Measurements from ENCODE around the gene TRPM3. TPM values are rescaled to one million over a fixed set of nuclear protein-coding genes. Genes with fewer than 3 reads are reported as not detected.

The TRPM3 gene
- polyA plus RNA-seq, 2 of the 4 experiments (the other 2 are of a cell fraction): not detected

DNA sequence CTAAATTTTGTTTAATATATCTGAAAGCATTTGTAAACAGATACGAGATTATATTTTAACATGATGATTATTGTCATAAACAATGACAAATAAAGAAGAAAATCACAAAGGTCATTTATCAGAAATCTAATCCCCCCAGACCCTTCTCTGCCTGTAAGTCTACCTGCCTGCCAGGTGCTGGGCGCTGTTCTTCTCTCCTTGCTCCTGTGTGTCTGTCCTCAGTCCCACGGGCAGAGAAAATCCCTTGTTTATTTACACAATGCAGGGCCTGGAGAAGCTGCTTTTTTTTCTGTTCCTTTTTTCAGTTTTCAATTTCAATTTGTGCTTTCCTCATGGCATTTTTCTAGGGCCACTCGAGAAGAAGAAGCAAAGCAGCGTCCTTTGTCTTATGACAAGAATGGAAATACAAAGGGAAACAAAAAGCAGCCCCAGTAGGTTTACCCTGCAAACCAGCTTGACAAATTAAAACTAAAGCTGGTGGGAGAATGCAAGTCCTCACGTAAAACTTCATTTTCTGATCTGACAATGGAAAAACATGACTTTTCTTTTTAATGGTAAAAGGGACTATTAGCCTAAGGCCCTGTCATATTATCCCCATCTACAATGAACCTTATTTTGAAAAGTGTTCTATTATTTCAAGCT is 424.6 kb downstream of the TRPM3 start:
- 16% methylated on average over 6 of the region's 6 CpGs for WGBS (ENCODE audit: missing lambda C conversion rate)
- FAIRE-seq (no peak), DNase-seq (ENCODE audit: low read depth in 1 of 2, low spot score in 1 of 2) (no peak)

DNA sequence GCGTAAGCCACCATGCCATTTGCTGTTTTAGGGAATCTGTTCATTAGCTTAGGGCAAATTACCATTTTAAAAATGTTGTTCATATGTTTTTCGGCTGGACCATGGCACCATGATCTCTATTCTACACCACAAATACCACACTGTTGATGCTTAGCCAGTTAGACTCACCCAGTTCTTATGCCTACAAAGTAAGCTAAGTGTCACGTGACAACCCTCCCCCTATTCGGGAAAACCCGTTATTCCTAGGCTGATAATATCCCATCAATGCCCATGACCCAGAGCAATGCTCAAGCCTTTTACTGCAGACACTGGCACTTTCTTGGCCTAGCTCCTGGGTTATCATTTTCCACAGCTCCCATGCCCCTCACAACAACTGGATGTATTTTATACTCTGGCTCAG is 426.7 kb downstream of the TRPM3 start:
- Histone ChIP-seq H3K9me3 (no peaks in the 10 kb centered on the region), H3K27ac (no peak overlapping the region), H3K4me3 (no peak overlapping the region), H3K4me1 (no peaks in the 10 kb centered on the region), H3K4me2 (no peak overlapping the region)
- ATAC-seq (no peak), DNase-seq (ENCODE audit: low read depth in 1 of 2, low spot score in 1 of 2) (no peak), FAIRE-seq (no peak)
- WGBS (ENCODE audit: missing lambda C conversion rate): 34% methylated on average over 5 of the region's 5 CpGs
- ChIA-PET POLR2A (no interaction called here), CTCF (interaction anchor here (0.8 kb wide), 1 partner anchor 55 kb away, joined by 3 read pairs; no protein-coding TSS in a partner anchor)
- TF ChIP-seq RCOR1 (IDR thresholded peaks at IDR 0.05; ENCODE audit: low read depth, low read length) (no peak), TFCP2L1 (CRISPR knock-in tag; IDR thresholded peaks at IDR 0.05) (no peak), CEBPB (IDR thresholded peaks at IDR 0.05) (no peak), SREBF2 (IDR thresholded peaks at IDR 0.05) (no peak), ZC3H11A (IDR thresholded peaks at IDR 0.05) (no peak)
- TF ChIP-seq, protein P1, sequence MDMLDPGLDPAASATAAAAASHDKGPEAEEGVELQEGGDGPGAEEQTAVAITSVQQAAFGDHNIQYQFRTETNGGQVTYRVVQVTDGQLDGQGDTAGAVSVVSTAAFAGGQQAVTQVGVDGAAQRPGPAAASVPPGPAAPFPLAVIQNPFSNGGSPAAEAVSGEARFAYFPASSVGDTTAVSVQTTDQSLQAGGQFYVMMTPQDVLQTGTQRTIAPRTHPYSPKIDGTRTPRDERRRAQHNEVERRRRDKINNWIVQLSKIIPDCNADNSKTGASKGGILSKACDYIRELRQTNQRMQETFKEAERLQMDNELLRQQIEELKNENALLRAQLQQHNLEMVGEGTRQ (IDR thresholded peaks at IDR 0.05): peak; percentile 23; the same call in 1 of the 2 replicates

More for the DNA sequence above, 424.6 kb downstream of the TRPM3 start:
- no peak for TF ChIP-seq JUNB (IDR thresholded peaks at IDR 0.05)
- TF ChIP-seq, protein P2, sequence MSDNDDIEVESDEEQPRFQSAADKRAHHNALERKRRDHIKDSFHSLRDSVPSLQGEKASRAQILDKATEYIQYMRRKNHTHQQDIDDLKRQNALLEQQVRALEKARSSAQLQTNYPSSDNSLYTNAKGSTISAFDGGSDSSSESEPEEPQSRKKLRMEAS (IDR thresholded peaks at IDR 0.05): no peak
- TF ChIP-seq SMC3 (IDR thresholded peaks at IDR 0.05): no peak
- no peak for TF ChIP-seq ZNF302 (CRISPR knock-in tag; IDR thresholded peaks at IDR 0.05)
- no peak for TF ChIP-seq CHD4 (IDR thresholded peaks at IDR 0.05; ENCODE audit: borderline replicate concordance)
- TF ChIP-seq RCOR1 (IDR thresholded peaks at IDR 0.05; ENCODE audit: low read depth, low read length): no peak
- Histone ChIP-seq H3K4me1 (no peaks in the 10 kb centered on the region), H3K4me3 (no peak overlapping the region), H3K4me2 (no peak overlapping the region), H3K9me3 (no peaks in the 10 kb centered on the region), H3K27ac (no peak overlapping the region)
- ChIA-PET CTCF (no interaction called here), POLR2A (no interaction called here)
- no peak for ATAC-seq

DNA sequence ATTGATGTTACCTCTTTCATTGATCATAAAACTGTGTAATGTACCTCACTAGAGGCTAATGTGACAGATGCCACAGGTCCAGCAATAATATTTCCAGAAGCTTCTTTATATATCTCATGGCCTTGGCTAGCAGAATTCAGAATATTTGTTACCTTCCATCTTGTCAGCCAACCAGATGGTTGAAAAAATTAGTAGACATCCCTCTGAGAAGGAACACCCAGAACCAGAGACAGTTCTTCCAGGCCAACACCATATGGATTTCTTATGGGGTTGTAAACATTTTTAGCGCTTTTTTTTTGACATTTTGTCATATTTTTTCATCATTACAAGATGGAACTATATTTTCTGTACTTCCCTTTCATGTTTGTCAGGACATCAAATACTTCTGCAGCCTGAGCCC is 428.2 kb downstream of the TRPM3 start:
- CTCF ChIA-PET: no interaction called here
- H3K4me1 ChIP-seq: no peaks in the 10 kb centered on the region
- no peak overlapping the region for H3K27ac ChIP-seq
- no peak overlapping the region for H3K4me2 ChIP-seq
- POLR2A ChIA-PET: no interaction called here
- no peaks in the 10 kb centered on the region for H3K9me3 ChIP-seq
- FAIRE-seq: no peak
- ATAC-seq: no peak
- TF ChIP-seq NFE2L2 (conservative IDR thresholded peaks at IDR 0.05; ENCODE audit: low read length) (no peak), SREBF2 (IDR thresholded peaks at IDR 0.05) (no peak), TP53 (CRISPR knock-in tag; IDR thresholded peaks at IDR 0.05) (no peak), JUNB (IDR thresholded peaks at IDR 0.05) (no peak), EHMT2 (IDR thresholded peaks at IDR 0.05; ENCODE audit: low read depth) (no peak), FOSB (CRISPR knock-in tag; IDR thresholded peaks at IDR 0.05) (no peak), FOXS1 (CRISPR knock-in tag; IDR thresholded peaks at IDR 0.05) (no peak), MAZ (IDR thresholded peaks at IDR 0.05; ENCODE audit: borderline replicate concordance, low read depth, low read length) (no peak), NPAS2 (CRISPR knock-in tag; IDR thresholded peaks at IDR 0.05; ENCODE audit: borderline replicate concordance) (no peak), CEBPB (IDR thresholded peaks at IDR 0.05) (no peak), RARB (CRISPR knock-in tag; IDR thresholded peaks at IDR 0.05) (no peak), BHLHE40 (IDR thresholded peaks at IDR 0.05; ENCODE audit: low read depth, low read length) (no peak), ZC3H11A (IDR thresholded peaks at IDR 0.05) (no peak), SMC3 (IDR thresholded peaks at IDR 0.05) (no peak), RCOR1 (IDR thresholded peaks at IDR 0.05; ENCODE audit: low read depth, low read length) (no peak), CHD4 (IDR thresholded peaks at IDR 0.05; ENCODE audit: borderline replicate concordance) (no peak)
- TF ChIP-seq, protein P3, sequence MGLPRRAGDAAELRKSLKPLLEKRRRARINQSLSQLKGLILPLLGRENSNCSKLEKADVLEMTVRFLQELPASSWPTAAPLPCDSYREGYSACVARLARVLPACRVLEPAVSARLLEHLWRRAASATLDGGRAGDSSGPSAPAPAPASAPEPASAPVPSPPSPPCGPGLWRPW (IDR thresholded peaks at IDR 0.05): no peak
- H3K4me3 ChIP-seq: no peak overlapping the region
- WGBS (ENCODE audit: missing lambda C conversion rate): 3% methylated on average over 1 of the region's 1 CpG
- DNase-seq (ENCODE audit: low read depth in 1 of 2, low spot score in 1 of 2): no peak

Measured in A549 (cell line).